ENCODE results near the gene WDR46.

- TF ChIP-seq CTCF (IDR thresholded peaks at IDR 0.05; ENCODE audit: low read length), result no peak
- no peak for TF ChIP-seq EZH2 (optimal IDR thresholded peaks at IDR 0.05; ENCODE audit: low read depth, low read length)
- no peak for TF ChIP-seq EZH2phosphoT487 (IDR thresholded peaks at IDR 0.05; ENCODE audit: low read length)
Measured at GRCh38 chr6:33271468-33272274, 17.4 kb downstream of the WDR46 start, which contains the start of the genes RPS18 and VPS52.
